Mononuclear cell (primary cell): ENCODE results near the gene TEX51. TPM values are rescaled to one million over a fixed set of nuclear protein-coding genes. Genes with fewer than 3 reads are reported as not detected.

Experiments used
- H3K27me3 ChIP-seq: 2 replicates; pipeline ENCODE4 v1.6.0; 2011; ENCODE audit warnings: low read length, control low read depth; ENCODE audit not compliant: insufficient read depth
- H3K4me1 ChIP-seq: 2 replicates; pipeline ENCODE4 v1.5.1; 2011; ENCODE audit warnings: mild to moderate bottlenecking, low read length, control low read depth; ENCODE audit not compliant: insufficient read depth
- H3K4me3 ChIP-seq: 2 replicates; pipeline ENCODE4 v1.5.1; 2011; ENCODE audit warnings: mild to moderate bottlenecking, low read length, moderate library complexity
- H3K9me3 ChIP-seq: 2 replicates; pipeline ENCODE4 v1.5.1; 2011; ENCODE audit warnings: low read depth, mild to moderate bottlenecking, control low read depth, low read length
- total RNA-seq: library from RNA; depleted of rRNA; stranded (reverse); fragments of >200 nt; gene quantifications from one replicate; pipeline ENCODE4 v1.2.3, GENCODE V29; 2012

TEX51 gene
- total RNA-seq, 1 donor: not detected

GRCh38 chr2:126935774-126936173 is 37.1 kb downstream of the TEX51 start:
- H3K4me1 ChIP-seq: no peaks in the 10 kb centered on the region
- H3K4me3 ChIP-seq: no peak overlapping the region
- no peaks in the 10 kb centered on the region for H3K27me3 ChIP-seq
- H3K9me3 ChIP-seq: no peaks in the 10 kb centered on the region

- H3K27me3 ChIP-seq: no peaks in the 10 kb centered on the region
- H3K4me1 ChIP-seq: no peaks in the 10 kb centered on the region
- no peak overlapping the region for H3K4me3 ChIP-seq
- H3K9me3 ChIP-seq: no peaks in the 10 kb centered on the region
Measured at GRCh38 chr2:126936219-126936723, 37.6 kb downstream of the TEX51 start.

DNA sequence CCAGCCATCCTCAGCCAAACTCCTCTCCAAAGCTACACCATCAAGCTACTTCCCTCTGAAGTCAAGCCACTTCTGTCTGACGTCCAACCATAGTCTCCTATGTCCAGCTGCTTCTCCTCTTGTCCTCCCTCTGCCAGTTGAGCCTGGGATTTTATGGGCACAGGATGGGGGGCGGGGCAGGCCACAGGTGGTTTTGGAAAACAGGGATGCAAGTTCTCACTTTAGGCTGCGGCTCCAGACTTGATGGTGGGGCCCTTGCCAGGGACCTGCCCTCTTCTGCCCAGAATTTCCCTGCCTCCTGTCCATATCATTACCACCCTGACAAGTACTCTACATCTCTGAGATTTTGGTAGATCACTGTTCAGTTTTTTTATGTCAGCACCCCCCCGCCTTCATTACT is 41.6 kb downstream of the TEX51 start:
- no peaks in the 10 kb centered on the region for H3K9me3 ChIP-seq
- H3K4me1 ChIP-seq: no peaks in the 10 kb centered on the region
- no peak overlapping the region for H3K4me3 ChIP-seq

DNA sequence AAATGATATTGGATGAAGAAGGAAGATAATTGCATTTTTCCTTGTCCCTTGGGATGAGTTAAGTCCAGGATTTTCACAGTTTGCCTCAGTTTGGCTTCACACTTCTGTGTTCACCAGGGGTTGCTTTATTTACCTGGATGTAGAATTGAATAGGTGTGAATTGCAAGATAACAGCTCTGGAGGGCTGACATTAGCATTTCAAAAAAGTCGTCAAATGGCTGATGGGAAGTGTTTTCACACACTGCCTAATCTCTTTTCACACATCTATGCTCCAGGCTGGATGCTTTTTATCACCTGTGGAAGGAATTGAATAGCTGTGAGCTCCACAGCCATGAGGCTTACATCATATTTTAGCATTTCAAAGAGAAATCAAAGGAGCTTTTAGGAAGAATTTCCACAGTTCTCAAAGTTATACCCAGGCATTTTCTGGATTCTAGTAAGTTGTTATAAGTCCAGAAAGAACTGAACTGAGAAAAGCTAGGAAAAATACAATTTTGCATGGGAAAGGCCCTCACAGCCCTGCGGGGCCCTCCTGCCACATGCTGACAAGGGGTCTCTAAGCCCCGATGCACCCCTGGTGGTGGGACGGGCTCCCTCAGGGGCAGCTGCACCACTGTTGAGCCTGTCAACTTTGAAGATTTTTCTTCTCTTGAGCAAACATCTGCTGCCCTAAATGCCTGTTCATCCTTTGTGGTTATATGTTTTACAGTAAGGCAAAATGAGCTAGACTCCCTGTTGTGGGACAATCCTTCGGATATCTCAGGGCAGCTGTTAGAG is 43.9 kb downstream of the TEX51 start:
- no peaks in the 10 kb centered on the region for H3K9me3 ChIP-seq
- H3K4me3 ChIP-seq: no peak overlapping the region
- no peaks in the 10 kb centered on the region for H3K27me3 ChIP-seq
- H3K4me1 ChIP-seq: no peaks in the 10 kb centered on the region

More for the DNA sequence above, 41.6 kb downstream of the TEX51 start:
- no peaks in the 10 kb centered on the region for H3K27me3 ChIP-seq

DNA sequence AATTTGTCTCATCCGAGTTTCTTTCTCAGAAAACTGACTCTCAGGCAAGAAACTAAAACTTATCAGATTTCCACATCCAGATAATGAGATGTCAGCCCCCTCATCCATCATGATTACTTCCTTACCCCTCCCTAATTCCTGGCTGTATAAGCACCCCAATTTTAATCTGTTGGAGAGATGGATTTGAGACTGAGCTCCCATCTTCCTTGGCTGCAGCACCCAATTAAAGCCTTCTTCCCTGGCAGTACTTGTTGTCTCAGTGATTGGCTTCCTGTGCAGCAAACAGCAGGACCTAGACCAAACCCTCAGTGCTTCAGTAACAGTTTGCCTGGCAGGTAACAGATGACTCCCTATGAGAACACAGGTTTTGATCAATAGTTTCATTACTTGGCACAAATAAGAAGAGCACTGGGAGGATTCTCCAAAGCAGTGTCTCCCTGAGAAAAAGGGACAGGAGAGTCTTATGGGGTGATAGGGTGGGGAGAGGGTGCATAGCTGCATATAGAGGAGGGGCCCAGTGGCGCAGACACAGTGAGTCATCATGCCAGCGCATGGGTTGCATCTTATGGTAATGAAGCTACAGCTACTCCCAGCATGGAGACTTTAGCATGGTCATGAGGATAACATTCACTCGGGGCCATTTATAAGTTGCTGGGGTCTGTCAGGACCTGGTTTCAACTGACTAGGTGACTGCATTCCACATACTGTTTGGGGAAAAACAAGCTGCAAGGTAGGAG is 45.1 kb downstream of the TEX51 start:
- H3K27me3 ChIP-seq: no peaks in the 10 kb centered on the region
- no peak overlapping the region for H3K4me3 ChIP-seq
- H3K9me3 ChIP-seq: no peaks in the 10 kb centered on the region
- H3K4me1 ChIP-seq: no peaks in the 10 kb centered on the region

- H3K9me3 ChIP-seq: no peaks in the 10 kb centered on the region
- no peak overlapping the region for H3K4me3 ChIP-seq
- H3K4me1 ChIP-seq: no peaks in the 10 kb centered on the region
- H3K27me3 ChIP-seq: no peaks in the 10 kb centered on the region
Measured at GRCh38 chr2:126945118-126945517, 46.4 kb downstream of the TEX51 start.

GRCh38 chr2:126946318-126947102 is 47.8 kb downstream of the TEX51 start:
- no peaks in the 10 kb centered on the region for H3K9me3 ChIP-seq
- H3K27me3 ChIP-seq: no peaks in the 10 kb centered on the region
- H3K4me3 ChIP-seq: no peak overlapping the region
- H3K4me1 ChIP-seq: no peaks in the 10 kb centered on the region

DNA sequence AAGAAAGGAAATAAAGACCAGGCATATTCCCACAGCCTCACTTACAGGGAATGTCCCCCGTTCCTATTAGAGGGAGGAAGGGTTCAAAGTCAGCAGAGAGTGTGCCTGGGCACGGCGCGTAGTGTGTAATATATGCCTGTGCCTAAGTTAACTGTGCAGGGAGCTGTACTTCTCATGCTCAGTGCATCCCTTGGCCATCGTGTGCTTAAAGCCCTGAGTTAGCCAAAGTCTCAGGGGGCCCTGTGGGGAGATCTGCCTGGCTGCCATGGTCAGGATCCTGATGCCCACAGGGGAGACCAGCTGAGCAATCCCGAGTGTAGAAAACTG is 48.4 kb downstream of the TEX51 start:
- no peaks in the 10 kb centered on the region for H3K27me3 ChIP-seq
- H3K4me1 ChIP-seq: no peaks in the 10 kb centered on the region
- H3K4me3 ChIP-seq: no peak overlapping the region
- H3K9me3 ChIP-seq: no peaks in the 10 kb centered on the region

DNA sequence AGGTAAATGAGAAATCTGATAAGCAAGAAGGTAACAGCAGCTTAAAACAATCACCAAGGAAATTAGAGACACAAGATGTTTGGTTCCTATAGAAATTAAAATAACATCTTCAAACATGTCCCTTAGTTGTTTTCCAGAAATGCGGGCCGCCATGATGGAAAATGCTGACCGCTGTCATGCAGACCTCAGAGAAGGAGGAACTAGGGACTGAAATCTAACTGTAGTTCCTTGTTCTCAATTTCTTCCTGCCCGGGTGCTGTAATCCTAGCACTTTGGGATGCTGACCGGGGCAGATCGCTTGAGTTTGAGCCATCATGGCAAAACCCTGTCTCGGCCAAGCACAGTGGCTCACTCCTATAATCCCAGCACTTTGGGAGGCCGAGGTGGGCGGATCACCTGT is 51.1 kb downstream of the TEX51 start:
- no peak overlapping the region for H3K4me3 ChIP-seq

GRCh38 chr2:126950504-126950903 is 51.8 kb downstream of the TEX51 start:
- Histone ChIP-seq H3K9me3 (no peaks in the 10 kb centered on the region), H3K4me1 (no peaks in the 10 kb centered on the region), H3K27me3 (no peaks in the 10 kb centered on the region), H3K4me3 (no peak overlapping the region)

More for the DNA sequence above, 51.1 kb downstream of the TEX51 start:
- no peaks in the 10 kb centered on the region for H3K9me3 ChIP-seq
- H3K27me3 ChIP-seq: no peaks in the 10 kb centered on the region
- no peaks in the 10 kb centered on the region for H3K4me1 ChIP-seq

Other genes with a start within 250 kb of the TEX51 start
- 132 TPM for gene GYPC, start 242.7 kb upstream of the TEX51 start, total RNA-seq
- gene BIN1, start 208.3 kb downstream of the TEX51 start, total RNA-seq: 43.9 TPM